ENCODE results near the gene TPD52L1.

Gene TPD52L1

DNA sequence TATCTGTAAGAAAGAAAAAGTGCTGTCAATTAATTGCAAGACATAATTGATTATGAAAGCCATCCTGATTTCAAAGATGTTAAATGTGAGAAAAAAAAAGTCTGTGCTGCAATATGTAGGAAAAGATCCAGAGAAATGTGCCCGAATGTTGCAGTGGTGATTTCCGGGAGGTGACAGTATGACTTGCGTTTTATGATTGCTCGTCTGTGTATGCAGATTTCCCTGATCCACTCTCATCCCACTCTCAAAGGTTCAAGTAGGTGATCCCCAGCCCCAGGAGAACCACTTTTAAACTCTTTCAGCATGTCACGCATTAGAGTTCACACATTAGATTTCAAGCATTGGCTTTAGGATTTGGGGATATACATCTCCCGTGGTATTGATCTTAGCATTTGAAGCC, 57.8 kb downstream of the TPD52L1 start:
- no peak for DNase-seq

DNA sequence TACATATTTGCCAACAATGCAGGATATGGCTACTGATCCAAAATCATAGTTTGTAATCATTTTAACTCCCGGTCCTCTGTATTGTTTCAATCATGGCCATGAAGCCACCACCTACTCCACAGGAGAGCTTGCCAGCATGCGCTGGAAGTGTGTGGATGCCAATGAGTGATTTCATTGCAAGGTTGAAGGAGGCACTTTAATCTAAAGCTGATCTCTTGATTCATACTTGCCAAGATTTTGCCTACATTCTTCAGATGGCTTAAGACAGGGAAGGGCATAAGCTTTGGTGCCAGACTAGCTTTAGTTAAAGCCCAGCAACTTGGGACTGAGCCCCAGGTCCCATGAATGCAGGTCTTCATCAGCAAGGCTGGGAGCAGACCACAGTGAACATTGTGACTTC, 58.8 kb downstream of the TPD52L1 start:
- no peak for DNase-seq

DNA sequence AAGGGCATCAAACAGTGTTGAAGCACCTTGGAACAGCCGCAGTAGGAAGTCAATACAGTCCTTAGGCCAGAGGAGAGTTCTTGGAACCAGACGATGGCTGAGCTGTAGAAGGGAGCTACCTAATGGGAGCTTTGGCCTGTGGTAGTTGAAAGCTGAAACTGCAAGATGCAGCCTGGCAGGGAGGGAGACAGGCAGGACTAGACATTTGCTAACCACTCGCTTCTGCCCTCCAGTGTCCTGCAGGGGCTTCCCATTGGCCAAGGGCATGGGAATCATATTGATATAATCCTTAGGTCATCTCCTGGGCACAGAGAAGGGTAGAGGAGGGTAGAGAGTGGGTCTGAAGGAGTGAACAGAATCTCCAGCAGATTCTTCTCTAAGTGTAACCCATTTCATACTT, 60.4 kb downstream of the TPD52L1 start:
- no peak for DNase-seq

DNA sequence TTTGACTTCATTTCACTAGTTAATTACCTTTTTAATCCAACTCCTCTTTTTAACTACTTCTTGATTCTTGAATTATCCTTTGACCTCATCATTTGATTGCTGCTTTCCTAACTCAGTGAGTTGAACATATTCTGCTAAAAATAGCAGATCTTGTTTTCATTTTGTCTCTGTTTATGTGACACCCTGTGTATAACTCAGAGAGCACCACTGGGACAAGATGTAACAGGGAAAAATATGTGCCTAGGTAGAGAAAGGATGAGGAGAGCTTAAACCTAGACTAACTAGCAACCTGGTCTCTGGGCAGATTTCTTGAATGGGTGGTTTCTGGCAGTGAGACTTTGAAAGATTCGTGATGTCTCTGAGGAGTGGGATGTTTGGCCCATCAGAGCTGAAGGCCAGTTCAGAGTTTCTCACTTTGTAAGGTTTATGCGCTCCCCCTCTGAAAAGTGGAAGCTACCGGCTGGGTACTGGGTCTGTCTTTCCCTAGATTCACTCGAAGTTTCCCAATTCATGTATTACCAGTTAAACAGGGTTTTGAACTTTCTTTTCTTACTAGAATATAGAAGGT, 61.8 kb downstream of the TPD52L1 start:
- DNase-seq: no peak

DNA sequence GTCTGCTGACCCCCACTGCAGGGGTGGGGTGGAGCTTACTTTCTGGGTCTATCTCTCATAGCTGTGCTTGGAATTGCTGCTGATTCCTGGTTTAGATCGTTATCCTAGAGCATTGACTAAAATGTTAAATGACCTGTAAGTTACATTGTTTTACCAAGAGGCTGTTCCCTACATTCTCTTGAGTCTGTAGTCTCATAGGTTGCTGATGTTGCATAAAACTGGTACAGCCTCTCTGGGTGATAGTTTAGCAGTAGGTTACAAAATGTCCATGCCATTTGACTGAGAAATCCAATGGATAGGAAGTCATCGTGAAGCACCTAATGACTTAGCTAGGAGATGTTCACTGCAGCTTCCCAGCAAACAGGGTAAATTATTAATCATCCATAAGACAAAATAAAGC, 62.4 kb downstream of the TPD52L1 start:
- DNase-seq: no peak

DNA sequence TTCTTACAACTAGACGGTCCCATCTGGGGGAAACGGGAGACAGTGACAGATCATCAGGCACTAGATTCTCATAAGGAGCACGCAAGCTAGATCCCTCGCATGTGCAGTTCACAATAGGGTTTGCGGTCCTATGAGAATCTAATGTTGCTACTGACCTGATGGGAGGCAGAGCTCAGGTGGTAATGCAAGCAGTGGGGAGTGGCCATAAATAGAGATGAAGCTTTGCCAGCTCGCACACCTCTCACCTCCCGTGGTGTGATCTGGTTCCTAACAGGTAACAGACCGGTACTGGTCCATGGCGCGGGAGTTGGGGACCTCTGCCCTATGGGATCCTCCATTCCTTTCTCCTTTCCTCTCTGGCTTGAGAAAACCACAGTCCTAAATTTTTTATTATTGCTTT, 63.8 kb downstream of the TPD52L1 start:
- DNase-seq: peak in 1 of 4 experiments; percentile 18

DNA sequence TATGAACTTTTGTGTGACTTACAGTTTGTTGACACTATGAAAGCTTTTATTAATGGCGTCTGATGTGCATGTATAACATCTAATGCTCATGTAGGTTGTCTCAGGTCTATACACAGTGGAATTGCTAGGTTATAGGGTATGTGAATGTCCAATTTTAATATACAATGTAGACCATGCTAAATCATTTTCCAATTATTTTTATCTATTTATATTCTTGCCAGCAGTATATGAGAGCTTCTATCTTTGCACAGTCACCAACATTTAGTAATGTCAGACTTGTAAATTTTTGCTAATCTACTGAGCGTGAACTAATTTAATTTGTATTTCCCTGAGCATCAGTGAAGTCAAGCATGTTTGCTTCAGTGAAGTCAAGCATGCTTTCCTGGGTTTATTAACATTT, 64.4 kb downstream of the TPD52L1 start:
- DNase-seq: no peak

DNA sequence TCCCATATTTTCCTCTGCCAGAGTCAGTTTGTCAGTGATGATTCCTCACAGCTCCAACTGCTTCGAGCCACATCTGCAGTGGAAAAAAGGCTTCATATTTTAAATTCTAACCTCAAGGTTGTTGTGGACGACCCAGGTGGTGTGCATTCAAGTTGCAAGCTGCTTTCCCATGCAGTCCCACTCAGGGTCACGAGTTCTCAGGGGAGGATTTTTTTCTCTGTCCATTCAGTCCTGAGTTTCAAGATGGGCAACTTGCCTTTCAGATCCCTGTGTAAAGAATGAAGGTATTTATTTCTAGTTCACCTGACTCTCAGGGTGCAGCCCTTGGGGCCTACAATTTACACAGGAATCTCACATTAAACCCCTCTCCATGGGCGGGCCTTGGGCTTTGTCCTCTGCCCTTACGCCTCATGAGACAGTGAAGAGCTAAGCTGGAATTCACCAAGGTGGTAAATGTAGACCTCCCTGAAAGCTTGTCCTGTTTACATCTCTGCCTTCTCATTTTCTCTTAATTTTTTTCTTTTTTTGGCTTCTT, 65.9 kb downstream of the TPD52L1 start:
- no peak for DNase-seq

DNA sequence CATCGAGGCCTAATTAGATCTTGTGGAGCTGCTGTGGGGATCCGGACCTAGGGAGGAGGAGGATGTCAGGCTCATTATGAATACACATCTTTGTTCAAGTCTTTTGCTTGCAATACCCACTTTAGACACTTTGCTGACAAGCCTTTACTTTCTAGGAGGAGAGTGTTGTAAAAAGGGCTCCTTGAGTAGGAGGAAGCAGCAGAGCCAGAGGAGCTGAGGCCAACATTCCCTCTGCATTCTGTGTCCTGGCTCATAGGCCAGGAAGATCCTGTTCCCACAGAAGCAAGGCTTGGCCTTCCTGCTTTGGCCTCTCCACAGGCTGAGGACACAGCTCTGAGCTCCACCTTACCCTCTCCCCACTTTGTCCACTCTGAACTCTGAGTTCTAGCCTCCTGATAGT, 67.1 kb downstream of the TPD52L1 start:
- DNase-seq: no peak

DNA sequence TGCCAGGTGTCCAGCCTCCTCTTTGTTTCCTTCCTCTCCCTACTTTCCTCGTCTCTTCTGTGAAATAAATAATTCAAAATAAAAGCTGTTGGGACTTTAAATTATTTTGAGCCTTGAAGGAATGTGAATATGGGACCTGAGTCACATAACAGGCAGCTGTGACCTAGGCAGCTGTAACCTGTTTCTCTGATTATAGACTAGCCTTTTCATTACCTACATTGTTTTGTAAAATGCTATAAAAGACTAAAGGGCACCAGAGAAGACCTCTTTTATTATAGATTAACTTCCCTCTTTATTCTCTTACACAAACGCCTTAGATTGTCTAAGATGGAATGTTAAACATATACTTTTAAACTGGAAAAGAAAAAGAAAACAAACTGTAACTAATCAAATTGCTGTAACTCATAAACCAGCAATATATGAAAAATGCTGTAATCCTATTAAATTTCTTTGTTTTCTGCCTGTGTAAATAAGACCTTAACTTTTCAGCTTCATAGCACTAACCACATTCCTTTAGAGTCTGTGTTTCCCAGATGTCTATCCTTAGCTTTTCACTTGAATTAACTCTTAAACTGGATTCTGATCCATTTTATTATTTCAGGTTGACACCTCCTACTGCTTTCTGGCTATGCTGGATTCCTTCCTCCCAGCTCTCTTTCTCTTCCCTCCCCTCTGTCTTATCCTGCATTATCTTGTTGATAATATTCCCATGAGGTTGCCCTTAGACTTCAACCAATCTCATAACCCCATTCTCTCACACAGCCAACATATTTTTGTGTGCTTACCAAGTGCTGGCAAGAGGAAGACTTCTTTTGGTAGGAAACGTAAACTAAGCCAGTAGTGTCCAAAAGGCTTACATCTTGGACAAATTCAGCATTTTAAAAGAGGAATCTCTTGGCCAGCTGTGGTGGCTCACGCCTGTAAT, 69.2 kb downstream of the TPD52L1 start:
- no peak for DNase-seq

DNA sequence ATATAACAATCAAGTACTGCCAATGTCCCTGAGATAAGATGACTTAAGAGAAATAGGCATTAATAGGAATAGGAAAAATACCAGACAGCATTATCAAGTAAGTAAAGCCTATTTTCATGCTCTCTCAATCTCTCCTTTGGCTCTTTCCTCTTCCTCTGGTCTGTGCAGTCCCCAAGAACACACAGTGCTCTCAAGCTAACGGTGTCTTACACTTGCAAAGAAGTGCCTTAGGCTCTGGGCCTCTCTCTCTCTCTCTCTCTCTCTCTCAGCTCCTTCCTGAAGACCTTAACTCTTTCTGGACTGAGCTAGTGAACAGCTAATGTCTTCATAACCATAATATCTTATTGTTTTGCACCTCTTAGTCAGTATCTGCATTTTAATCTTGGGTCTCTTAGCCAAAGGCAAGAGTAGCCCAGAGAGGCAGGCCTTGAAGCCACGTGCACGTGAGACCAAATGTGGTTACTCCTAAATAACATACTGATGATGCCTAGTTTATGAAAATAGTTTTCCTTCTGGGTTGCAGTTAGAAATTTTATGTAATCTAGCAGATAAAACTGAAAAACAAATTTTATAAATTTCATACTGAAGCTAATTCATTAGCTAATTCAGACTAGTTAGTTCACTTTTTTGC, 70.8 kb downstream of the TPD52L1 start:
- DNase-seq: no peak

DNA sequence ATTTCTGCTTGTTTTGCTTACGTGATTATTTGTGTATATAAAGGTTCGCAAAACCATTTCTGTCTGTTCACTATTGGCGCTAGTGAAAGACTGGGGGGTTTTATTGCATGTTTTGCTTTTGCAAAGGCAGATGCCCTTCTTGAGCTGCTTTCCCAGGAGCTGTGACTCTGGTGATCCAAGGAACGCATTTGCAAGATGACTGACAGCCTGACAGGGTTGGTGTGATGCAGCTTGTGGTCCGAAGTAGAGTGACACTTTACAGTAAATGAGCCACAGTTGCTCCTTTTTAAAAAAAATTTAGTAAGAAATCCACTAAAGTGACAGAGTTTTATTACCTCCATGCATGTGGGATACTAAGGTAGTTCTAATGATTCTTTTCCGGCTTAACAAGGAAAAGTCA, 73.7 kb downstream of the TPD52L1 start:
- DNase-seq: no peak

DNA sequence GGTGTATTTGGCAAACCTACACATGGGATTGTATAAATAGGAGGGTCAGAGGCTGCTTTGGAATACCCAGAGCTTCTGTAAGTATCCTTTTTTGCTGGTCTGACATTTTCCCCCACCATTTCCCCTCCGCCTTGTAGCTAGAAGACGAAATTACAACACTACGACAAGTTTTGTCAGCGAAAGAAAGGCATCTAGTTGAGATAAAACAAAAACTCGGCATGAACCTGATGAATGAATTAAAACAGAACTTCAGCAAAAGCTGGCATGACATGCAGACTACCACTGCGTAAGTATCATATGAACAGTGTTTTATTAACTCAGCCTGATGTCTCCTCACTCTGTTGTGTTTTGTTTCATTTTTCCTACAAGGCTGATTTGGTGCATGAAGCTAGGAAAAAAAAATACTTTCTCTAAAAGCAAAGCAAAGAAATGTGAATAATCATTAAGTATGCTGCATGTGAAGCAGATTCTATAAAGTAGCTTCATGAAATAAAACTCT, 75.5 kb downstream of the TPD52L1 start:
- DNase-seq: no peak

DNA sequence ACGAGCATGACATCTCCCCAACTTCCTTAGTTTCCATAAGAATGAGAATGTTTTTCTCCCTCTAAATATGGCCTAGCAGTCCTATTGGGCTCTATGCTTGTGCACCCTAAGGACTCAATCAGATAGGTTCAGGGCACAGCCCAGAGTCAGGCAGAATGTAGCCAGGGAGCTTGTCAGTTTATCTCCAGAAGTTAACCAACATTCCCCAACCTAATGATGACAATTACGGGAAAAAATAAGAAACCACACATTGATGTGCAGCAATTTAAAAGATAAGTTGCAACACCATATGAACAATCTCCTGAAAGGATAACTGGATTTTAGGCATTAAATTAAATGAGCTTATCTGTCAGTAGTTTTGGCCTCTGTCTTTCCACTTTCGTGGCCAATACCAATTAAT, 77.1 kb downstream of the TPD52L1 start:
- no peak for DNase-seq

DNA sequence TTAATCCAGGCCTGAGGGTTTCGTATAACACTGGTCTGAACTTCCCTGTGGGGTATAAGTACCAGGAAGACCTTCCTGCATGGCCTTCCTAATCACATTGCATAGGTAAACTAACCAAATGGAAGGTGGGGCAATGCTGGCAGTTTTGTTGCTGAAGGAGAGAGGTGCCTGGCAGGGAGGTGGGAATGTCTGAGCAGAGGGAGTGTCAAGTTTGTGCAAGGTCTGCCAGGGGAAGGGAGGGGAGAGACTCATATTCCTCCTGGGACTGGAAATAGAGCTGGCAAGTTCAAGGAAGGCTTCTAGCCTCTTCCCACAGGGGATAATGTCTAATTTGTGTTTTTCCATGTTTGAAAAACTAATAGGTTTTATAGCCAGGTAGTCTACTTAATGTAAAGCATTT, 77.6 kb downstream of the TPD52L1 start:
- DNase-seq: no peak

DNA sequence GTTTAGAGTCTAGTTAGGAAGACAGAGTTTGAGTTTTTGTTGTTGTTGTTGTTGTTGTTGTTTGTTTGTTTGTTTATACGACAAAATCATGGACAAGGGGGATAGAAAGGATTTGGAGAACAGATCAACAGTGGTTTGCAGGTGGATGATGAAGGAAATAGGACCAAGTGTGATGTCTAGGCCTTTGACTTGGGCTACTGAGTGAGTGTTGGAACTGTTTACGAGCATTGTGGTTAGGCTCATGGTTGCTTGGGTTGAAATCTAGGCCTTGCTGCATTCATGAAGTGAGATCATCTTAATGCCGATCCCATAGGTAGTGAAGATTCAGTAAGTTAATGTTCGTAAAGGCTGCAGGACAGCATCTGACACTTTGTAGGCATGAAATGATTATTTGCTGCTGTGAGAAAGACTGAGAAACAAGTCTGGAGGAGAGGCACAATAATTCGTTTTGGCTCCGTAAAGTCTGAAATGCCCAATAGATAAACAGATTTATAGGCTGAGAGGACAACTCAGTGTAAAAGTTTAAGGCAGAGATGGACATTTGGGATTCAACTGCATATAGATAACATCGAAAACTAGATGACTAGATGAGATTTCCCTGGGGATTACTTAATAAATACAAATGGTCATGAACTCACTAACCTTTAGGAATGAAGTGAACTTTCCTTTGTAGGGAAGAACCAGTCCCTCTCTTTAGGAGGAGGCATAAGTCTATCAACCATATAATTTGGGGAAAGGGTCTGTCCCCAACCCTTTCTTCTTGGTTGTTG, 78.2 kb downstream of the TPD52L1 start:
- DNase-seq: no peak

DNA sequence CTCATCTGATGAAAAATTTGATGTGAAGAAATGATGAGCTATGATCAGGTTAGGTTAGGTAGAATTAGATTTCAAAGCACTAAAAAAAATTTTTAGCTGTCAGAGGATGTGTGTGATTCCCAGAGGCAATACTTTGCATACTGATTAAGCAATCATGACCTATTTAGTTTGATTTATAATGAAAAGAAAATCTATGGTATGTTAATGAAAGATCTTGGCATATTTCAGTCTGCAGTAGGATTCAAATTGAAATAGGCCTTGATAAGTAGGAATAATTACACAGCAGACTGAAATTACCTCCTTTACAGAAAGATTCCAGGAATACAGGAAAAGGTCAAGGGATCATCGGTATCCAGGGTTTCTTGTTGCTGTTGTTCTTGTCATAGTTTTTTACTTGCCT, 78.9 kb downstream of the TPD52L1 start:
- no peak for DNase-seq

DNA sequence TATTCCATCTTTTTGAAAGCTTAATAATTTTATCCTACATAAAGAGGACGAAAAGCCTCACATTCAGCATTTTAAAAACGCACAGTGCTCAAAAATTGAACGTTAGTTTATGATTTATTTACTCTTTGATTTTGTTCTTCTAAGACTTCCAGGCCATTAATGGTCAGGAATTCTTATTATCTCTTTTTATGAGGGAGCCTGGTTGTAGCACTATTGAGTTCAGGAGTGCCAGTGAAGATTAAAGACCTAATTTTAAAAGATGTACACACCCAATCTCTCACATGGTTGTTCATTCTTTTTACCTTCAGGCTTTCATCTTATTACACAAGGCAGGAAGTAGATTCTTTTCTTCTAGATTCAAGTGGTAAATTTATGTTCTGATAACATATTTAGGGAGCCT, 79.6 kb downstream of the TPD52L1 start:
- DNase-seq: no peak

DNA sequence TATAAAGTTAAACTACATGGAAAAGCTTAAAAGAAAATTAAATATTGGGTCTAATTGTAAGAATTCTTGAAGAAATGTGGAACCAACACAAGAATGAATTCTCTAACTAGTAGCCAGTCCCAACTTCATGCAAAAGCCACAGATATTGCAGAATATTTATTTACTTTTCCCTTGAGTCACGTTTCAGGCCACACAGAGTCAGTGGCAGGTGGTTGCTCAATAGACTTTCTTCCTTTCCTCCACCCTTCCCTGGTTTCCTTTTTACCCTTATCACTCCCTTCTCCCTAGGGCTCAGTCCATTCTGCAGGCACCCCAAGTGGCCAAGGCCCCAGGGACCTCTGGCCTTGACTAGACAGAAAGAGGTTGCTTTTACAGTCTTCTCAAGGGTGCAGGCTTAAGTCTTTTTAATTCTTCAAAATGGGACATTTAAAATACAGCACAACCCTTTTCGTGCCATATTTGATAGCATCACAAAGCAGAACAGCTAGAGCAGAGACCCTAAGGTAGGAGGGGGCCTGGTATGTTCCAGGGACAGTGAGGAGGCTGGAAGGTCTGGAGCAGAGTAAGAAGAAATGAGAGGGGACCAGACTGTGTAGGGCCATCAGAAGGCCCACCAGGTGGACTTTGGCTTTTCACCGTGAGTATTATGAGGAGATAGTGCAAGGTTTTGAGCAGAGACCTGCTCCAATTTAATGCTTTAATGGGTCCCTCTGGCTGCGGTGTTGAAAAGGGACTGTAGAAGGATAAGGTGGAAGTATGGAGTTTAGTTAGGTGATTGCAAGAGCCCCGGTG, 83.2 kb downstream of the TPD52L1 start:
- DNase-seq: peak in 1 of 4 experiments; percentile 6

DNA sequence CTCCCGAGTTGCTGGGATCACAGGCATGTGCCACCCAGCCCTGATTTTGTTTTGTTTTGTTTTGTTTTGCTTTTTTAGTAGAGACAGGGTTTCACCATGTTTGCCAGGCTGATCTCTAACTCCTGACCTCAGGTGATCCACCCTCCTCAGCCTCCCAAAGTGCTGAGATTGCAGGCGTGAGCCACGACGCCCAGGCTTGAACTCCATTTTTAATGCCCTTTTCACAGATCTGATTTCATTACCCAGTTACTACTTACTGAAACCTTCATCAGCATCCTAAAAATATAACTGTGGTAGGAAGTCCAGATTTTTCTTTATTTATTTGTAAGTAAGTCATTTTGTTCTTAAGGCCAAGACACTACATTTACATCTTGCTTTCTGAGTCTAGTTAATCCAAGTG, 84.2 kb downstream of the TPD52L1 start:
- no peak for DNase-seq

DNA sequence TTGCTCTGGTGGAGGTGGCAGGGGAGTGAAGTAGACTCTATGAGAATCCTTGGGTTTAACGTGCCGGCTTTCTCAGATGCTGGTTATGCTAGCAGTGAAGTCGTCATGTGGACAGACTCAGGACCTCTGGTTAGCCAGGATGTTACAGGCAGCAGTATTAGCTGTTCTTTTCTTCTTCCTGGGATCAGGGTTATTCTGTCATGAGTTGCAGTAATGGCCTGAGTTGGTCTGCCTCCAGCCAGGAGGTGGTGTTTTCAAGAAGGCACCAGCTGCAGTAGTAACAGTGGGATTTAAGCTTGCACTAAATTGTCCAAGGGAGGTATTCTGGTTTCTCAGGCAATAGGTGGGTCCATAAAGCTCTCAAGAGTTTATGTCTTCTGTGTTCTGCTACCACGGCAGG, 91.5 kb downstream of the TPD52L1 start:
- DNase-seq: no peak

All from suppressor macrophage (primary cell).